Fibroblast of skin of abdomen (primary cell): ENCODE results near the gene PCNX1.
A peak's percentile ranks its signal among the peaks of the same experiment; 100 is the strongest.
"Not testable (repeated sequence)": the region's sequence is repeated elsewhere in the genome, so short reads cannot be mapped to it uniquely, and the experiment has no call there.

Experiments
- DNase-seq: peaks from one replicate; pipeline ENCODE4 v3.0.0-alpha.2; 2013

Gene PCNX1

GRCh38 chr14:71094722-71095121 is 187.5 kb downstream of the PCNX1 start:
- no peak for DNase-seq

GRCh38 chr14:71096947-71097346 is 189.7 kb downstream of the PCNX1 start:
- DNase-seq: no peak

GRCh38 chr14:71103662-71104484 is 196.6 kb downstream of the PCNX1 start:
- DNase-seq: peak; percentile 55

GRCh38 chr14:71105177-71105576 is 197.9 kb downstream of the PCNX1 start:
- no peak for DNase-seq

GRCh38 chr14:71107921-71108320 is 200.7 kb downstream of the PCNX1 start:
- no peak for DNase-seq

GRCh38 chr14:71108398-71109119 is 201.3 kb downstream of the PCNX1 start:
- no peak for DNase-seq

GRCh38 chr14:71113376-71113775 is 206.1 kb downstream of the PCNX1 start:
- DNase-seq: peak; percentile 70

GRCh38 chr14:71114565-71114964 is 207.3 kb downstream of the PCNX1 start:
- no peak for DNase-seq

- DNase-seq: no peak
These were observed 208.0 kb downstream of the PCNX1 start for GRCh38 chr14:71115306-71115705.

GRCh38 chr14:71115821-71116567 is 208.7 kb downstream of the PCNX1 start:
- DNase-seq: no peak

- DNase-seq: no peak
These were observed 209.4 kb downstream of the PCNX1 start for GRCh38 chr14:71116568-71117122.

- DNase-seq: peak; percentile 90
These were observed 210.8 kb downstream of the PCNX1 start for GRCh38 chr14:71117839-71118743.

GRCh38 chr14:71119075-71119474 is 211.8 kb downstream of the PCNX1 start:
- peak; percentile 30 for DNase-seq

- DNase-seq: no peak
These were observed 212.6 kb downstream of the PCNX1 start for GRCh38 chr14:71119832-71120231.

GRCh38 chr14:71121001-71121400 is 213.7 kb downstream of the PCNX1 start:
- no peak for DNase-seq

- DNase-seq: no peak
These were observed 214.5 kb downstream of the PCNX1 start for GRCh38 chr14:71121711-71122110.

GRCh38 chr14:71122866-71123565 is 215.8 kb downstream of the PCNX1 start:
- no peak for DNase-seq

GRCh38 chr14:71123579-71124135 is 216.4 kb downstream of the PCNX1 start:
- no peak for DNase-seq

GRCh38 chr14:71129716-71130490 is 222.6 kb downstream of the PCNX1 start:
- DNase-seq: not testable (repeated sequence)
